Loucy (cell line): Measurements from ENCODE around the gene ZDHHC12.

ENCODE experiments used
- EZH2phosphoT487 ChIP-seq: fragments of 200-600 bp; IDR thresholded peaks from 2 replicates; pipeline ENCODE4 v1.6.1; 2018; ENCODE audit warnings: antibody characterized with exemption, mild to moderate bottlenecking, moderate library complexity, borderline replicate concordance
- TF ChIP-seq, protein P1 (sequence below): fragments of 200-600 bp; sonication (generic); conservative IDR thresholded peaks from 2 replicates; pipeline ENCODE4 v1.5.1; 2014; ENCODE audit warnings: mild to moderate bottlenecking, antibody characterized with exemption, low read length

- TF ChIP-seq, protein P1, sequence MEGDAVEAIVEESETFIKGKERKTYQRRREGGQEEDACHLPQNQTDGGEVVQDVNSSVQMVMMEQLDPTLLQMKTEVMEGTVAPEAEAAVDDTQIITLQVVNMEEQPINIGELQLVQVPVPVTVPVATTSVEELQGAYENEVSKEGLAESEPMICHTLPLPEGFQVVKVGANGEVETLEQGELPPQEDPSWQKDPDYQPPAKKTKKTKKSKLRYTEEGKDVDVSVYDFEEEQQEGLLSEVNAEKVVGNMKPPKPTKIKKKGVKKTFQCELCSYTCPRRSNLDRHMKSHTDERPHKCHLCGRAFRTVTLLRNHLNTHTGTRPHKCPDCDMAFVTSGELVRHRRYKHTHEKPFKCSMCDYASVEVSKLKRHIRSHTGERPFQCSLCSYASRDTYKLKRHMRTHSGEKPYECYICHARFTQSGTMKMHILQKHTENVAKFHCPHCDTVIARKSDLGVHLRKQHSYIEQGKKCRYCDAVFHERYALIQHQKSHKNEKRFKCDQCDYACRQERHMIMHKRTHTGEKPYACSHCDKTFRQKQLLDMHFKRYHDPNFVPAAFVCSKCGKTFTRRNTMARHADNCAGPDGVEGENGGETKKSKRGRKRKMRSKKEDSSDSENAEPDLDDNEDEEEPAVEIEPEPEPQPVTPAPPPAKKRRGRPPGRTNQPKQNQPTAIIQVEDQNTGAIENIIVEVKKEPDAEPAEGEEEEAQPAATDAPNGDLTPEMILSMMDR: no peak
- TF ChIP-seq EZH2phosphoT487: no peak
Measured at GRCh38 chr9:128768606-128769005, 44.7 kb upstream of the ZDHHC12 start.
